ENCODE measurements around the gene MEP1A.
"Not testable (repeated sequence)": the region's sequence is repeated elsewhere in the genome, so short reads cannot be mapped to it uniquely, and the experiment has no call there.

The MEP1A gene, protein sequence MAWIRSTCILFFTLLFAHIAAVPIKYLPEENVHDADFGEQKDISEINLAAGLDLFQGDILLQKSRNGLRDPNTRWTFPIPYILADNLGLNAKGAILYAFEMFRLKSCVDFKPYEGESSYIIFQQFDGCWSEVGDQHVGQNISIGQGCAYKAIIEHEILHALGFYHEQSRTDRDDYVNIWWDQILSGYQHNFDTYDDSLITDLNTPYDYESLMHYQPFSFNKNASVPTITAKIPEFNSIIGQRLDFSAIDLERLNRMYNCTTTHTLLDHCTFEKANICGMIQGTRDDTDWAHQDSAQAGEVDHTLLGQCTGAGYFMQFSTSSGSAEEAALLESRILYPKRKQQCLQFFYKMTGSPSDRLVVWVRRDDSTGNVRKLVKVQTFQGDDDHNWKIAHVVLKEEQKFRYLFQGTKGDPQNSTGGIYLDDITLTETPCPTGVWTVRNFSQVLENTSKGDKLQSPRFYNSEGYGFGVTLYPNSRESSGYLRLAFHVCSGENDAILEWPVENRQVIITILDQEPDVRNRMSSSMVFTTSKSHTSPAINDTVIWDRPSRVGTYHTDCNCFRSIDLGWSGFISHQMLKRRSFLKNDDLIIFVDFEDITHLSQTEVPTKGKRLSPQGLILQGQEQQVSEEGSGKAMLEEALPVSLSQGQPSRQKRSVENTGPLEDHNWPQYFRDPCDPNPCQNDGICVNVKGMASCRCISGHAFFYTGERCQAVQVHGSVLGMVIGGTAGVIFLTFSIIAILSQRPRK

GRCh38 chr6:46793138-46793537, at the start of gene MEP1A:
MEP1A (plus strand) TSS chr6:46793389; CDS start chr6:46793399, 10 bp downstream.
- Histone ChIP-seq H3K9me2 (replicated peaks; ENCODE audit: low read depth, low read length) (no peaks in the 10 kb centered on the region), H3K27me3 (ENCODE audit: insufficient read depth, low read length, poor library complexity, severe bottlenecking) (no peaks in the 10 kb centered on the region), H4K20me1 (ENCODE audit: insufficient read depth, low read length, poor library complexity, severe bottlenecking) (no peaks in the 10 kb centered on the region), H3K4me2 (ENCODE audit: low read depth, low read length, poor library complexity, severe bottlenecking) (no peak within 1 kb of the TSS), H3K4me1 (ENCODE audit: insufficient read depth, low read length, poor library complexity, severe bottlenecking) (no peaks in the 10 kb centered on the region), H3K36me3 (ENCODE audit: insufficient read depth, low read length) (no peaks in the 10 kb centered on the region), H3K4me3 (ENCODE audit: low read length, poor library complexity, severe bottlenecking) (no peak within 1 kb of the TSS), H3K9ac (ENCODE audit: low read depth, low read length, poor library complexity, severe bottlenecking) (no peak within 1 kb of the TSS), H3F3A (ENCODE audit: low read depth) (no peaks in the 10 kb centered on the region), H3K9me3 (ENCODE audit: insufficient read depth, low read depth, low read length) (no peaks in the 10 kb centered on the region), H3K79me2 (ENCODE audit: insufficient read depth, low read length) (no peaks in the 10 kb centered on the region), H2AFZ (ENCODE audit: low read length) (no peak within 1 kb of the TSS)
- TF ChIP-seq, protein P1, sequence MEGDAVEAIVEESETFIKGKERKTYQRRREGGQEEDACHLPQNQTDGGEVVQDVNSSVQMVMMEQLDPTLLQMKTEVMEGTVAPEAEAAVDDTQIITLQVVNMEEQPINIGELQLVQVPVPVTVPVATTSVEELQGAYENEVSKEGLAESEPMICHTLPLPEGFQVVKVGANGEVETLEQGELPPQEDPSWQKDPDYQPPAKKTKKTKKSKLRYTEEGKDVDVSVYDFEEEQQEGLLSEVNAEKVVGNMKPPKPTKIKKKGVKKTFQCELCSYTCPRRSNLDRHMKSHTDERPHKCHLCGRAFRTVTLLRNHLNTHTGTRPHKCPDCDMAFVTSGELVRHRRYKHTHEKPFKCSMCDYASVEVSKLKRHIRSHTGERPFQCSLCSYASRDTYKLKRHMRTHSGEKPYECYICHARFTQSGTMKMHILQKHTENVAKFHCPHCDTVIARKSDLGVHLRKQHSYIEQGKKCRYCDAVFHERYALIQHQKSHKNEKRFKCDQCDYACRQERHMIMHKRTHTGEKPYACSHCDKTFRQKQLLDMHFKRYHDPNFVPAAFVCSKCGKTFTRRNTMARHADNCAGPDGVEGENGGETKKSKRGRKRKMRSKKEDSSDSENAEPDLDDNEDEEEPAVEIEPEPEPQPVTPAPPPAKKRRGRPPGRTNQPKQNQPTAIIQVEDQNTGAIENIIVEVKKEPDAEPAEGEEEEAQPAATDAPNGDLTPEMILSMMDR (conservative IDR thresholded peaks at IDR 0.05; ENCODE audit: low read length) = no peak
- no peak for TF ChIP-seq EZH2phosphoT487 (IDR thresholded peaks at IDR 0.05; ENCODE audit: borderline replicate concordance)

DNA sequence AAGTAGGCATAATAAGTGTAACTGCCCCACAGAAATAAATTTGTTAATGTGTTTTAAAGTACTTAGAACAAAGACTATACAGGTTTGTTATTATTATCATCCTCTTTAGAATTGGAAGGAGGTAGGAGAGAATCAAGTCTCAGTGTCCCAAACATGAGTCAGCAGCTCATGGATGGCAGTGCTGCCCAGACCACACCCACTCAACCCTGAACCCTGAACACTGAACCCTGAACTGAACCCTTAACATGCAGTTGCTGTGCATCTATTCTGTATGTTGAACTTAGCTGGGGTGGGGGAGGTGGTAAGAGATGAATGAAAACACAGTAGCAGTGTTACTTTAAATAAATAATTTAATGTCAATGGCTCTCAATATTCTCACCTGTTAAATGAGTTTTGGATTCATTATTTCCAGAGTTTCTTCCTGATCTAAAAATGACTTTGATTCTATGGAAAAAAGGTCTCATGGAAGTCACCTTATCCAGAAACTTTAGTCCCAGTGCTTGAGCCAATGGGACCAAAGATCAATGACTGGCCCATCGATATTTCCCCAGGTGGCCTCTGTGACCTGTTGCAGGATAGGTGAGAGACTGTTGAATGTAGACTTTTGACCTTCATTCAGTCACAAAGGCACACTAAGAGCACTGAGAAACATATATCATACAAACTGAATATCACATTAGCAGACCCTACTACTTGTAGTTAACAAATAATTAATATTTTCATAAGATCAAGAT, 49.6 kb upstream of the MEP1A start:
- H3K79me2 ChIP-seq (ENCODE audit: insufficient read depth, low read length) = no peaks in the 10 kb centered on the region
- no peak overlapping the region for H3K4me3 ChIP-seq (ENCODE audit: low read length, poor library complexity, severe bottlenecking)
- H3F3A ChIP-seq (ENCODE audit: low read depth) = no peaks in the 10 kb centered on the region
- no peaks in the 10 kb centered on the region for H4K20me1 ChIP-seq (ENCODE audit: insufficient read depth, low read length, poor library complexity, severe bottlenecking)
- no peak overlapping the region for H2AFZ ChIP-seq (ENCODE audit: low read length)
- TF ChIP-seq, protein P1 (conservative IDR thresholded peaks at IDR 0.05; ENCODE audit: low read length) = no peak
- no peak for TF ChIP-seq EZH2phosphoT487 (IDR thresholded peaks at IDR 0.05; ENCODE audit: borderline replicate concordance)
- no peak overlapping the region for H3K4me2 ChIP-seq (ENCODE audit: low read depth, low read length, poor library complexity, severe bottlenecking)
- H3K9me3 ChIP-seq (ENCODE audit: insufficient read depth, low read depth, low read length) = no peaks in the 10 kb centered on the region
- H3K9me2 ChIP-seq (replicated peaks; ENCODE audit: low read depth, low read length) = no peaks in the 10 kb centered on the region
- H3K27me3 ChIP-seq (ENCODE audit: insufficient read depth, low read length, poor library complexity, severe bottlenecking) = no peaks in the 10 kb centered on the region
- no peaks in the 10 kb centered on the region for H3K36me3 ChIP-seq (ENCODE audit: insufficient read depth, low read length)
- no peaks in the 10 kb centered on the region for H3K4me1 ChIP-seq (ENCODE audit: insufficient read depth, low read length, poor library complexity, severe bottlenecking)
- H3K9ac ChIP-seq (ENCODE audit: low read depth, low read length, poor library complexity, severe bottlenecking) = no peak overlapping the region

- H3K4me3 ChIP-seq (ENCODE audit: low read length, poor library complexity, severe bottlenecking); H3K9ac ChIP-seq (ENCODE audit: low read depth, low read length, poor library complexity, severe bottlenecking); H3F3A ChIP-seq (ENCODE audit: low read depth); H4K20me1 ChIP-seq (ENCODE audit: insufficient read depth, low read length, poor library complexity, severe bottlenecking); H3K9me2 ChIP-seq (replicated peaks; ENCODE audit: low read depth, low read length); H3K9me3 ChIP-seq (ENCODE audit: insufficient read depth, low read depth, low read length); H3K36me3 ChIP-seq (ENCODE audit: insufficient read depth, low read length); H3K4me2 ChIP-seq (ENCODE audit: low read depth, low read length, poor library complexity, severe bottlenecking); H3K79me2 ChIP-seq (ENCODE audit: insufficient read depth, low read length); H3K4me1 ChIP-seq (ENCODE audit: insufficient read depth, low read length, poor library complexity, severe bottlenecking); H3K27me3 ChIP-seq (ENCODE audit: insufficient read depth, low read length, poor library complexity, severe bottlenecking); H2AFZ ChIP-seq (ENCODE audit: low read length): not testable (repeated sequence)
Measured at GRCh38 chr6:46744159-46744725, 48.9 kb upstream of the MEP1A start.
